GM18507 (cell line): ENCODE results near the gene BCL11A.
A peak's percentile ranks its signal among the peaks of the same experiment; 100 is the strongest.

Experiments used
- DNase-seq: peaks from one replicate; pipeline ENCODE4 v3.0.0; 2011; ENCODE audit warnings: low read depth; ENCODE audit not compliant: insufficient read length; ENCODE audit errors: extremely low spot score
- FAIRE-seq: peaks from 2 replicates; lab custom pipeline; 2011; peaks lifted over from hg19 to GRCh38; lab: Jason Lieb, UNC

The BCL11A gene

GRCh38 chr2:60529785-60530627 is 23.4 kb downstream of the BCL11A start:
- FAIRE-seq: no peak
- DNase-seq: no peak

DNA sequence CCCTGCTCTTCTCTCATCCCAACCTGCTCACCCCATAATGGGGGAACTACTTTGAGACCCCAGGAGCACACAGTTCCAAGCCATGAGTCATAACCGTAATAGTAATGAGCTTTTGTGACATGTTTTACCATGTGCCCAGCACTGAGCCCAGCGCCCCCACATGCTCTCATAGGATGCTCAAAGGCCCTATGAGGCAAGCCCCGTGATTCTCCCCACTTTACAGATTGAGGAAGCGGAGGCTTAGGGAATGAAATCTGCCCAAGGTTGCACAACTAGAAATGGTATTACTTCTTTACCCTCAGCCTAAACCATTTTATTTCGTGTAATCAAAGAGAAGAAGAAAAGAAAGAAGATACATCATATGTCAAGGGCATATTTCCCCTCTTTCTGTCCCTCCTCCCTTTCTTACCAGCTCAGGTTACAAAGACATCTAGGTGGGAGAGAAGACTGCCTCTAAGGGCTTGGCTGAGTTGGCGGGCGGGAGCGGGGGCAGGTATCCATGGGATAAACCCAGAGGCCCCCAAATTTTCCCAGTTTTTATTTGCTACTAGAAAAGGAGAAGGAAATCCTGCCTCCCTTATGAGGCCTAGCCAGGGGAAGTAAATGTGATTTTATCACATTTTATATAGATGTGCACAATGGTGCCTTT is 24.2 kb downstream of the BCL11A start:
- no peak for FAIRE-seq
- DNase-seq: no peak

- DNase-seq (no peak), FAIRE-seq (no peak)
Observed at GRCh38 chr2:60528281-60529020, 25.0 kb downstream of the BCL11A start.

DNA sequence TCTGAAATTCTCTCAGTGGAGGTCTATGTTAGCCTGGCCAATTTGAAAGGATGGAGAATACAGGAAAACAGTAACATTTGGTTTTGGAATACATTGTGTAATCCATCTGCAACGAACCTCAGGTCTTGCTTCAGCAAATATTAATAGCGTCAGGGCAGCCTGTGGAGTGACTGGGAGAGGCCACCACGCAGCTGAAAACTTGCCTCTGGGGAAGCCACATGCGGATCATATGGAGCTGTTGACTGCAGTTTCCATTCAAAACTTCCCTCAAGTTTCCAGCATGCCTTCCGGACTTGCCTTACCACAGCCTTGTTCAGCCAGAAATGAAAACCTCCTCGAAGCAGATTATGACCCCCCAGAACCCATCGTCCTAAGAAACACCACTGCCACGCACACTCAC is 25.7 kb downstream of the BCL11A start:
- FAIRE-seq: no peak
- DNase-seq: no peak

DNA sequence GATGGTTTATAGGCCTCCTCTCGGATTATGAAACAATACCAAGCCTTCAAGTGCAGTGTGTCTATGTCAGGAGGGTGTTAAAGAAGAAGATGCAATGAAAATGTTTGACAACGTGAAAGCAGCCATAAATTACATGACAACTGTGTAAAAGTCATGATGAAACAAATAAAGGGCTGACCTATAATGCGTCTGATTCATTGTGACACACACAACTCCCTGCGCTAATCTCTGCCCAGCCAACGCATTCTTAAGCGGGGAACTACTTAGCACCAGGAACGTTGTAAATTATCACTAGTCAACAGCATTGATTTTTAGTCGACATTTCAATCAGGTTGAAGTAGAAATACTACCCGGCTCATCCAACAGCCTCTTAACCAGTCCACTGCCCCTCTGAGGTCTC is 26.8 kb downstream of the BCL11A start:
- FAIRE-seq (no peak), DNase-seq (no peak)

GRCh38 chr2:60525899-60526298 is 27.6 kb downstream of the BCL11A start:
- no peak for DNase-seq
- FAIRE-seq: no peak

- FAIRE-seq (no peak), DNase-seq (no peak)
Observed at GRCh38 chr2:60524874-60525273, 28.6 kb downstream of the BCL11A start.

- DNase-seq (no peak), FAIRE-seq (no peak)
Observed at GRCh38 chr2:60523963-60524362, 29.5 kb downstream of the BCL11A start.

DNA sequence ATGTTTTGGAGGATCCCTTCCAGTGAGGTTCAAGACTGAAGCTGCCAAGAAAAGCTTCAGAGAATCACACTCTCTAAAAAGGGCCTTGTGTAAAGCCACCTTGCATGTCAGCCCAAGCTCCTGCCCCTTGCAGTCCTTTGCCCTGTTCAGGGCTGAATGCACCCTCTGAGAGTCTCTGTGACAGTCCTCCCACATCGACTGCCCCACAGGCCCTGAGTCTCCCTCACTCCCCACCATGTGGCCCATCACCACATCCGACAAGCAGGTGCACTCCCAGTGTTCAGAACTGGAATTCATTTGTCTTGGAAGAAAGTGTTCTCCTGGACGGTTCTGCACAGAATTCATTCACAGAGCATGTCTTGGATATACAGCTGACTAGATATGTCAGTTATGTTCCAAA is 31.0 kb downstream of the BCL11A start:
- FAIRE-seq: no peak

DNA sequence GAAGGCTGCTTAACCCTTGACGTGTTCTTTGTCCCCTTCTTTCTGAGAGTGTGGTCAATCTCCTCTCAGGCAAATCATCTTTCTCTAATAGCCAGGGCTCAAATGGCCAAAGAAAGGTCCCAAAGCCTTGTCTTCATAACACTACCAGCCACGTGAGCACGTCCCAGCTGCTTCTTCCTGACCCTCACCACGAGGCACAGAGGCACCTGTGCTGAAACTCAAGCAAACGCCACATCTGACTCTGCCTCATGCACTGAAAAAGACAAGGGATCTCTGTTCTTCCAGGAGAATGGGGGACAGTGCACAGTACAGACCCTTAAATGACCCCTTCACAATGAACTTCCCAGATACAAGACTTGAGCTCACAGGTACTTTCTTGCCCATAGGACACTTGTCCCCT is 31.8 kb downstream of the BCL11A start:
- DNase-seq: no peak

More for the DNA sequence above, 31.0 kb downstream of the BCL11A start:
- no peak for DNase-seq

GRCh38 chr2:60520917-60521539 is 32.4 kb downstream of the BCL11A start:
- no peak for FAIRE-seq

More for the DNA sequence above, 31.8 kb downstream of the BCL11A start:
- no peak for FAIRE-seq

DNA sequence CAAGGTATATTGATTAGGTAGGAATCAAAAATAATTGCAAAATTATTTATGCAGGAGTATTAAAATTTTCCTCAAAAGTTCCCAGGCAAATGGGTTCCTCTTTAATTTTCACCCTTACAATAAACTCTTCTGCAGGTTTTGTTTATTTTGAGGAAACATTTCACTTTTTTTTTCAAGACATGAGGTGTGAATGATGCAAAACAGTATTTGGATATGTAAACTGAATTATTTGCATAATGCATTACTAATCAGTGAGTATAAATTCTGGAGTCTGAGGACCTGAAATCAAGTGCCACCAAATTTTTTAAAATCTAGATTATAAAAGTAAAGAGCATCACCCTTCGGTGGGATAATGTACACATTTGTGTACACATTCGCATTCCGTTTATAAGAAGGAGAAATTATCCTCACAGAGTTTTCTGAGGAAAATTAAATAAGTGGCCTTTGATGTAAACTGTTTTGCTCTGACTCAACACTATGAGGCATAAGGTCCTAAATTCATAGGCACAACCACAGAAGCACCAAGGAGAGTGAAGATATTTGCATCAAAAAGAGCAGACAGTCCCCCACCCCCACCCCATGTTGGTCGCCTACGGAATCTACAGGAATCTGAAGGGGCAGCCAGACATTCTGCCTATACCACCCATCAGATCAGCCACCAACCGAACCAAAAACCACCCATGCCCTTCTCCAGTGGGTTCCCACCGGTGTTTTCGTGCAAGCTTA is 33.1 kb downstream of the BCL11A start:
- no peak for FAIRE-seq
- DNase-seq: no peak

More at GRCh38 chr2:60520917-60521539, 32.4 kb downstream of the BCL11A start:
- DNase-seq: no peak

DNA sequence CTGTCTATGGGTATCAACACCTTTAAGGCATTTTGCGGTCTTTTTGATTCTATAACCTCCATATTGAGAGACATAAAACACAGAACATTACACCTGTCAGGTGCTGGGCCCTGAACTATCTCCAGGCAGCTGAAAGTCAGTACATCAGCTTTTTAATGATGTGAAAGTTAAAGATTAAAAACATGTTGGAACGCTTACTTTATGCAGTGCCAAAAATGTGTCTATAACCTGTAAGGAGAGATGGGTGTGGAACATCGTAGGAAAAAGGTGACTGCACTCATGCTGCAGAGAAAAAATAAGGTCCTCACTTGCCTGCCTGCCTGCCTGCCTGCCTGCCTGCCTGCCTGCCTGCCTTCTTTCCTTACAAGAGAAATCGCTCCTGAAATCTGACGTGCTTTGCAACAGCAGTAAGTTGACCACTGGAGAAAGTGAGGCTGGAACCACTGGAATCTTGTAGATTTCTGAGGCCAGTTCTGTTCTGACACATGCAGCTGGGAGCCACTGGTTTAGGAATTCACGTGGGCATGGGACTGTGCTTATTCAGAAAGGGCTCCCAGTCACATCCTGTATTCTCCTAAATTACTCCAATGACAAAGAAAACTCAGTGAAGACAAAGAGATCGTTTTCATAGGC is 34.1 kb downstream of the BCL11A start:
- FAIRE-seq (no peak), DNase-seq (no peak)

DNA sequence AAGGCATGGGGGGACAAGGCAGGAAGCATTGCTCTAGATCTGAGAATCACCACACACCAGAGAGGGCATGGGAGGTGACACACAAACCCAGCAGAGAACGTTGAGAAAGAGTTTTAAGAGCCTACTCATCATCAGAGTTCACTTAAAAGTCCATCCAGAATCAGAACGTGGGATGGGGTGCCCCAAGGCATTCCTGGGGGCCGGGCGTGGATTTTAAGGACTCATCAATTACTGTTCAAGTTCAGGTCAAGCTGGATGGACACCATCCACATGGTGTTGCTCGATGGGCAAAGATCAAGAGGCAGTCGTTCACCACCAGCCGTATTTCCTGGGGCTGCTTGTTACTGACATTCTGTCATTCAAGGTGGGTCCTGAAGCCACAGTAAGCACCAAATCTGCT is 34.9 kb downstream of the BCL11A start:
- DNase-seq (no peak), FAIRE-seq (no peak)

- no peak for FAIRE-seq
- no peak for DNase-seq
Observed at GRCh38 chr2:60517446-60517845, 36.0 kb downstream of the BCL11A start.

- FAIRE-seq: peak; percentile 35
Observed at GRCh38 chr2:60516826-60517225, 36.6 kb downstream of the BCL11A start.

DNA sequence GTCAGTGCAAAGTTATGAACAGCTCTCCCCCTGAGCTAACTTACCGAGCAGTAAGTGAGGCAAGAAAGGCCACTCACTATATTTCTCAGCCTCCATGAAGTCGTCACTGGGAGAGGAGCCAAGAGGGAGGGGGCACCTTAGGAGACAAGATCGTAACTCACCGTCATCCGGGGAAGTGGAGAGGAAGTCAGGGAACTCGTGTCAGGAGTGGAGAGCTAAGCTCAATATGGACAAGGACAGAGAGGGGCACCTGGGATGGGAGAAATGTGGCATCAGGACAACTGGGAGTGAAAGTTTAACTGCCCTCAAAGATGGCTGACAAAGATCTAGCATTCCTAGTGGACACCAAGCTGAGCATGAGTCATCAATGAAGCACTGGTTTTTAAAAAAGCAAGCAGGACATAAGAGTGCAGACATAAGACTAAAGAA is 37.1 kb downstream of the BCL11A start:
- FAIRE-seq (no peak), DNase-seq (no peak)

More at GRCh38 chr2:60516826-60517225, 36.6 kb downstream of the BCL11A start:
- DNase-seq: no peak

GRCh38 chr2:60515721-60516226 is 37.7 kb downstream of the BCL11A start:
- DNase-seq: peak; percentile 32
- FAIRE-seq: peak; percentile 83
